ENCODE results near the gene PRKN. TPM values are rescaled to one million over a fixed set of nuclear protein-coding genes. Genes with fewer than 3 reads are reported as not detected.

PRKN gene
- total RNA-seq, 1 donor from 2014 or later, result 1.3 TPM

GRCh38 chr6:161543684-161544309, 1183.8 kb downstream of the PRKN start:
- Histone ChIP-seq H4K20me1 (ENCODE audit: insufficient read depth, low read length) (no peaks in the 10 kb centered on the region), H3K36me3 (ENCODE audit: insufficient read depth, low read length) (no peaks in the 10 kb centered on the region), H3K27me3 (ENCODE audit: insufficient read depth, low read length) (no peaks in the 10 kb centered on the region), H3K4me2 (ENCODE audit: low read length) (no peak overlapping the region), H3K4me1 (ENCODE audit: insufficient read depth, low read length) (no peaks in the 10 kb centered on the region), H3K27ac (ENCODE audit: low read depth, low read length) (no peak overlapping the region), H3K9me3 (ENCODE audit: insufficient read depth, low read depth, low read length) (no peaks in the 10 kb centered on the region), H2AFZ (ENCODE audit: low read depth, low read length) (no peak overlapping the region), H3K79me2 (ENCODE audit: insufficient read depth, low read length) (no peaks in the 10 kb centered on the region), H3K9ac (ENCODE audit: low read length) (no peak overlapping the region), H3K4me3 (ENCODE audit: insufficient read depth, low read depth, low read length) (no peak overlapping the region)
- DNase-seq (ENCODE audit: low read depth) (no peak), FAIRE-seq (no peak)
- Mint-ChIP-seq H3K9me3 (ENCODE audit: unreplicated experiment) (no peaks in the 10 kb centered on the region), H3K27ac (ENCODE audit: unreplicated experiment) (no peak overlapping the region), H3K27me3 (ENCODE audit: low read depth, unreplicated experiment) (peaks cover under 1% of the 10 kb centered on the region), H3K4me3 (ENCODE audit: unreplicated experiment) (no peak overlapping the region), H3K36me3 (ENCODE audit: low read depth, unreplicated experiment) (no peaks in the 10 kb centered on the region), H3K4me1 (ENCODE audit: low read depth, unreplicated experiment) (peaks cover 3% of the 10 kb centered on the region)
- TF ChIP-seq EZH2 (IDR thresholded peaks at IDR 0.05; ENCODE audit: insufficient read depth, low read length), result no peak
- TF ChIP-seq, protein P1, sequence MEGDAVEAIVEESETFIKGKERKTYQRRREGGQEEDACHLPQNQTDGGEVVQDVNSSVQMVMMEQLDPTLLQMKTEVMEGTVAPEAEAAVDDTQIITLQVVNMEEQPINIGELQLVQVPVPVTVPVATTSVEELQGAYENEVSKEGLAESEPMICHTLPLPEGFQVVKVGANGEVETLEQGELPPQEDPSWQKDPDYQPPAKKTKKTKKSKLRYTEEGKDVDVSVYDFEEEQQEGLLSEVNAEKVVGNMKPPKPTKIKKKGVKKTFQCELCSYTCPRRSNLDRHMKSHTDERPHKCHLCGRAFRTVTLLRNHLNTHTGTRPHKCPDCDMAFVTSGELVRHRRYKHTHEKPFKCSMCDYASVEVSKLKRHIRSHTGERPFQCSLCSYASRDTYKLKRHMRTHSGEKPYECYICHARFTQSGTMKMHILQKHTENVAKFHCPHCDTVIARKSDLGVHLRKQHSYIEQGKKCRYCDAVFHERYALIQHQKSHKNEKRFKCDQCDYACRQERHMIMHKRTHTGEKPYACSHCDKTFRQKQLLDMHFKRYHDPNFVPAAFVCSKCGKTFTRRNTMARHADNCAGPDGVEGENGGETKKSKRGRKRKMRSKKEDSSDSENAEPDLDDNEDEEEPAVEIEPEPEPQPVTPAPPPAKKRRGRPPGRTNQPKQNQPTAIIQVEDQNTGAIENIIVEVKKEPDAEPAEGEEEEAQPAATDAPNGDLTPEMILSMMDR (IDR thresholded peaks at IDR 0.05; ENCODE audit: insufficient read depth, low read depth, low read length), result no peak

GRCh38 chr6:161542346-161542980, 1185.1 kb downstream of the PRKN start:
- FAIRE-seq, result no peak
- Histone ChIP-seq H4K20me1 (ENCODE audit: insufficient read depth, low read length) (no peaks in the 10 kb centered on the region), H3K9me3 (ENCODE audit: insufficient read depth, low read depth, low read length) (no peaks in the 10 kb centered on the region), H3K4me3 (ENCODE audit: insufficient read depth, low read depth, low read length) (no peak overlapping the region), H3K27ac (ENCODE audit: low read depth, low read length) (no peak overlapping the region), H3K79me2 (ENCODE audit: insufficient read depth, low read length) (no peaks in the 10 kb centered on the region), H3K36me3 (ENCODE audit: insufficient read depth, low read length) (no peaks in the 10 kb centered on the region), H3K4me2 (ENCODE audit: low read length) (no peak overlapping the region), H3K27me3 (ENCODE audit: insufficient read depth, low read length) (no peaks in the 10 kb centered on the region), H3K9ac (ENCODE audit: low read length) (no peak overlapping the region), H3K4me1 (ENCODE audit: insufficient read depth, low read length) (no peaks in the 10 kb centered on the region), H2AFZ (ENCODE audit: low read depth, low read length) (no peak overlapping the region)
- Mint-ChIP-seq H3K4me3 (ENCODE audit: unreplicated experiment) (no peak overlapping the region), H3K4me1 (ENCODE audit: low read depth, unreplicated experiment) (peaks cover 3% of the 10 kb centered on the region), H3K27ac (ENCODE audit: unreplicated experiment) (no peak overlapping the region), H3K27me3 (ENCODE audit: low read depth, unreplicated experiment) (peaks cover 4% of the 10 kb centered on the region), H3K9me3 (ENCODE audit: unreplicated experiment) (no peaks in the 10 kb centered on the region), H3K36me3 (ENCODE audit: low read depth, unreplicated experiment) (no peaks in the 10 kb centered on the region)
- TF ChIP-seq EZH2 (IDR thresholded peaks at IDR 0.05; ENCODE audit: insufficient read depth, low read length), result no peak
- TF ChIP-seq, protein P1 (IDR thresholded peaks at IDR 0.05; ENCODE audit: insufficient read depth, low read depth, low read length), result no peak
- DNase-seq (ENCODE audit: low read depth), result no peak

GRCh38 chr6:161540532-161540931, 1187.0 kb downstream of the PRKN start:
- Histone ChIP-seq H3K4me3 (ENCODE audit: insufficient read depth, low read depth, low read length) (no peak overlapping the region), H3K36me3 (ENCODE audit: insufficient read depth, low read length) (no peaks in the 10 kb centered on the region), H2AFZ (ENCODE audit: low read depth, low read length) (no peak overlapping the region), H4K20me1 (ENCODE audit: insufficient read depth, low read length) (no peaks in the 10 kb centered on the region), H3K79me2 (ENCODE audit: insufficient read depth, low read length) (no peaks in the 10 kb centered on the region), H3K27ac (ENCODE audit: low read depth, low read length) (no peak overlapping the region), H3K9ac (ENCODE audit: low read length) (no peak overlapping the region), H3K4me1 (ENCODE audit: insufficient read depth, low read length) (peaks cover 5% of the 10 kb centered on the region), H3K27me3 (ENCODE audit: insufficient read depth, low read length) (no peaks in the 10 kb centered on the region), H3K9me3 (ENCODE audit: insufficient read depth, low read depth, low read length) (no peaks in the 10 kb centered on the region), H3K4me2 (ENCODE audit: low read length) (no peak overlapping the region)
- peaks cover 4% of the 10 kb centered on the region for H3K27me3 Mint-ChIP-seq (ENCODE audit: low read depth, unreplicated experiment)
- H3K36me3 Mint-ChIP-seq (ENCODE audit: low read depth, unreplicated experiment), result no peaks in the 10 kb centered on the region
- no peak for DNase-seq (ENCODE audit: low read depth)
- FAIRE-seq, result no peak
- TF ChIP-seq, protein P1 (IDR thresholded peaks at IDR 0.05; ENCODE audit: insufficient read depth, low read depth, low read length), result no peak
- TF ChIP-seq EZH2 (IDR thresholded peaks at IDR 0.05; ENCODE audit: insufficient read depth, low read length), result no peak
- H3K9me3 Mint-ChIP-seq (ENCODE audit: unreplicated experiment), result no peaks in the 10 kb centered on the region
- no peak overlapping the region for H3K27ac Mint-ChIP-seq (ENCODE audit: unreplicated experiment)
- peaks cover 3% of the 10 kb centered on the region for H3K4me1 Mint-ChIP-seq (ENCODE audit: low read depth, unreplicated experiment)
- no peak overlapping the region for H3K4me3 Mint-ChIP-seq (ENCODE audit: unreplicated experiment)
